ENCODE data around the gene INTS3. TPM values are rescaled to one million over a fixed set of nuclear protein-coding genes. Genes with fewer than 3 reads are reported as not detected.
A peak's percentile ranks its signal among the peaks of the same experiment; 100 is the strongest.

INTS3 gene
- total RNA-seq, 1 donor from 2014 or later: 88.6 TPM

DNA sequence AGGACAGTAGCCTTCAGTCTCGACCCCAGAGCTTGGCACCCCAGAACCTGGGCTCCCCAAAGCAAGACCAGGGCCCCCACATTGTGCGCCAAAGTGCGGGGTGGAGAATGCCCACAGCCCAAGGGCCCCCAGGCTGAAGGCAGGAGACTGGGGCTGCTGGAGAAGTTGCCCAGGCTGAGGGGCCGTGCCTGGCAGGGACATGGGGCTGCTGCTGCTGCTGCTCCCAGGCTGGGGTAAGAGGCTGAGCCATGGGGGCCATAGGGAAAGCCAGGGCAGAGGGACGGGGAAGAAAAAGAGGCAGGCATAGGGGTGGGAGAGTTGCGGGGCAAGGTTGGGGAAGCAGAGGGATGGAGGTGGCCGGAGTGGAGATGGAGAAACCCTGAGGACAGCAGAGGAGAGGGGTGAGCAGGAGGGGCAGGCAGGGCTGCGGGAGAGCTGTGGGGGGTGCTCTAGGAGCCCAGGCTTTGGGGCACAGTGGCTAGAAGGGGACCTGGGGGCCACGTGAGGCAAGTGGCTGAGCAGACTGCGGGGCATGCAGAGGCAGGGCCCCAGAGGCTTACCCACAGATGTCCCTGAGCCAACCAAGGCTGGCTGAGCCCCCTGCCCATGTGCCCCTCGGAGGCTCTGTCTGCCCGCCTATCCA lies 66.2 kb downstream of the INTS3 start:
- ATAC-seq (ENCODE audit: low read depth) (no peak), DNase-seq (no peak)
- POLR2A ChIA-PET: interaction anchor here (0.6 to 4.4 kb wide), 3 partner anchors 11 to 196 kb away, joined by 4 to 33 read pairs (median 19); partner anchors contain the start of gene RPS27
- H3K4me1 Mint-ChIP-seq: peaks cover 44% of the 10 kb centered on the region
- H3K36me3 Mint-ChIP-seq (ENCODE audit: low read depth): no peaks in the 10 kb centered on the region
- no peaks in the 10 kb centered on the region for H3K27me3 Mint-ChIP-seq
- CTCF ChIA-PET: no interaction called here
- no peaks in the 10 kb centered on the region for H3K9me3 Mint-ChIP-seq
- no peak overlapping the region for H3K27ac Mint-ChIP-seq
- intact Hi-C loops (cut with micrococcal nuclease): loop anchor here (10.0 kb wide), 1 partner anchor 391 kb away; no protein-coding TSS in a partner anchor
- H3K4me3 Mint-ChIP-seq: no peak overlapping the region
- TF ChIP-seq, protein P1, sequence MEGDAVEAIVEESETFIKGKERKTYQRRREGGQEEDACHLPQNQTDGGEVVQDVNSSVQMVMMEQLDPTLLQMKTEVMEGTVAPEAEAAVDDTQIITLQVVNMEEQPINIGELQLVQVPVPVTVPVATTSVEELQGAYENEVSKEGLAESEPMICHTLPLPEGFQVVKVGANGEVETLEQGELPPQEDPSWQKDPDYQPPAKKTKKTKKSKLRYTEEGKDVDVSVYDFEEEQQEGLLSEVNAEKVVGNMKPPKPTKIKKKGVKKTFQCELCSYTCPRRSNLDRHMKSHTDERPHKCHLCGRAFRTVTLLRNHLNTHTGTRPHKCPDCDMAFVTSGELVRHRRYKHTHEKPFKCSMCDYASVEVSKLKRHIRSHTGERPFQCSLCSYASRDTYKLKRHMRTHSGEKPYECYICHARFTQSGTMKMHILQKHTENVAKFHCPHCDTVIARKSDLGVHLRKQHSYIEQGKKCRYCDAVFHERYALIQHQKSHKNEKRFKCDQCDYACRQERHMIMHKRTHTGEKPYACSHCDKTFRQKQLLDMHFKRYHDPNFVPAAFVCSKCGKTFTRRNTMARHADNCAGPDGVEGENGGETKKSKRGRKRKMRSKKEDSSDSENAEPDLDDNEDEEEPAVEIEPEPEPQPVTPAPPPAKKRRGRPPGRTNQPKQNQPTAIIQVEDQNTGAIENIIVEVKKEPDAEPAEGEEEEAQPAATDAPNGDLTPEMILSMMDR (IDR thresholded peaks at IDR 0.05): no peak

GRCh38 chr1:153794624-153795329 lies 66.9 kb downstream of the INTS3 start:
- Mint-ChIP-seq H3K9me3 (no peaks in the 10 kb centered on the region), H3K27ac (peak overlapping the region; percentile 22), H3K27me3 (no peaks in the 10 kb centered on the region), H3K36me3 (ENCODE audit: low read depth) (no peaks in the 10 kb centered on the region), H3K4me3 (no peak overlapping the region), H3K4me1 (peaks cover 38% of the 10 kb centered on the region)
- ChIA-PET POLR2A (no interaction called here), CTCF (no interaction called here)
- ATAC-seq (ENCODE audit: low read depth): no peak
- TF ChIP-seq, protein P1 (IDR thresholded peaks at IDR 0.05): no peak
- intact Hi-C loops (cut with micrococcal nuclease): loop anchor here (10.0 kb wide), 1 partner anchor 390 kb away; no protein-coding TSS in a partner anchor
- no peak for DNase-seq

- DNase-seq (no peak), ATAC-seq (ENCODE audit: low read depth) (no peak)
- Mint-ChIP-seq H3K36me3 (ENCODE audit: low read depth) (no peaks in the 10 kb centered on the region), H3K4me1 (peaks cover 32% of the 10 kb centered on the region), H3K9me3 (no peaks in the 10 kb centered on the region), H3K27me3 (no peaks in the 10 kb centered on the region), H3K27ac (no peak overlapping the region), H3K4me3 (no peak overlapping the region)
- intact Hi-C loops (cut with micrococcal nuclease): loop anchor here (10.0 kb wide), 1 partner anchor 389 kb away; no protein-coding TSS in a partner anchor
- ChIA-PET POLR2A (no interaction called here), CTCF (no interaction called here)
- TF ChIP-seq, protein P1 (IDR thresholded peaks at IDR 0.05): no peak
These were observed 67.5 kb downstream of the INTS3 start for GRCh38 chr1:153795330-153795837.

DNA sequence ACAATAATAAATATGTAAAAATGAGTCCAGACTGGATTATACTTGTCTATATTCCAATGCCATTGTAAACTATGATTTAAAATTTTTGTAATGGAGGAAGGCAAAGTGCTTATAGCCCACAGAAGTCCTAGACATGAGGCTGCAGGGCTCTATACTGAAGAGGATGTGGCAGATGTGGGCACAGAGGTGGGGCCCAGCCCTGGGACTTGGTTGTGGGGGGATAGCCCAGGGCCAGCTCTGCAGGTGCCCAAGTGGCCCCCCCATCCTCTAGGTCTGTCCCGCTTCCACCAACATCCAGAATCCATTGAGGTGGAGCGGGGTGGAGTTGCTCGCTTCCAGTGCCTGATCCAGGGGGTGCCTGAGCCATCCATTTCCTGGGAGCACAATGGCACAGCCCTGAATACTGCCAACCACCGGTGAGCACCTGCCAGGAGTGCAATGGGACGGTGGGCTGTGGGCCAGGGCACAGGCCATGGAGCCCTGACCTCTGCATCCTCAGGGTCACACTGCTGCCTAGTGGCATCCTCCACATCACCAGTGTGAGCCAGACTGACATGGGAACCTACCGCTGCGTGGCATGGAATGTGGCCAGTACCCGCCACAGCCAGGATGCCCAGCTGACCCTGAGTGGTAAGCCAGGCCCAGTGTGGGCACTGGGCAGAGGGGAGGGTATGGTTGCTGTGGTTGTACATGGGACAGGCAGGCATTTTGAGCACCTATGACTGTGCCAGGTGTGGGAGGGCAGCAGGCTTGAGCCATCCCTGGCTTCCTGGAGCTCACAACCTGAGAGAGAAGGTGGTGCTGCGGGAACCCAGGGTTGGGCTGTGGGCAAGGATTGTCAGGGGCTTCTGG lies 68.3 kb downstream of the INTS3 start:
- DNase-seq: no peak
- POLR2A ChIA-PET: interaction anchor here (0.6 to 3.2 kb wide), 8 partner anchors 9 to 378 kb away, joined by 3 to 26 read pairs (median 5); partner anchors contain the start of genes DENND4B, GATAD2B, JTB and RAB13
- peaks cover 24% of the 10 kb centered on the region for H3K4me1 Mint-ChIP-seq
- TF ChIP-seq, protein P1 (IDR thresholded peaks at IDR 0.05): no peak
- intact Hi-C loops (cut with micrococcal nuclease): loop anchor here (2.0 to 10.0 kb wide), 2 partner anchors 59 to 389 kb away; no protein-coding TSS in a partner anchor
- no peak overlapping the region for H3K27ac Mint-ChIP-seq
- no peak for ATAC-seq (ENCODE audit: low read depth)
- H3K9me3 Mint-ChIP-seq: no peaks in the 10 kb centered on the region
- no peak overlapping the region for H3K4me3 Mint-ChIP-seq
- no peaks in the 10 kb centered on the region for H3K36me3 Mint-ChIP-seq (ENCODE audit: low read depth)
- H3K27me3 Mint-ChIP-seq: no peaks in the 10 kb centered on the region
- CTCF ChIA-PET: interaction anchor here (1.0 to 2.8 kb wide), 8 partner anchors 23 to 403 kb away, joined by 3 to 44 read pairs (median 4); partner anchors contain the start of genes DENND4B, GATAD2B and RAB13

Measured in activated B cell treated with CpG ODN at 0.5 μM for 24 hours (primary cell).